Activated CD4-positive, alpha-beta T cell treated with anti-CD3 and anti-CD28 coated beads, Interleukin-2, Interleukin-6, amounts not matched to agents 100 ng/mL and 50 ng/mL, durations not matched to agents 16 hours and 8 hours (primary cell): ENCODE measurements around the gene PRIM2.
"Not testable (repeated sequence)": the region's sequence is repeated elsewhere in the genome, so short reads cannot be mapped to it uniquely, and the experiment has no call there.

Experiments used
- DNase-seq: peaks from one replicate; pipeline ENCODE4 v3.0.0-alpha.2; 2020

PRIM2 gene

DNA sequence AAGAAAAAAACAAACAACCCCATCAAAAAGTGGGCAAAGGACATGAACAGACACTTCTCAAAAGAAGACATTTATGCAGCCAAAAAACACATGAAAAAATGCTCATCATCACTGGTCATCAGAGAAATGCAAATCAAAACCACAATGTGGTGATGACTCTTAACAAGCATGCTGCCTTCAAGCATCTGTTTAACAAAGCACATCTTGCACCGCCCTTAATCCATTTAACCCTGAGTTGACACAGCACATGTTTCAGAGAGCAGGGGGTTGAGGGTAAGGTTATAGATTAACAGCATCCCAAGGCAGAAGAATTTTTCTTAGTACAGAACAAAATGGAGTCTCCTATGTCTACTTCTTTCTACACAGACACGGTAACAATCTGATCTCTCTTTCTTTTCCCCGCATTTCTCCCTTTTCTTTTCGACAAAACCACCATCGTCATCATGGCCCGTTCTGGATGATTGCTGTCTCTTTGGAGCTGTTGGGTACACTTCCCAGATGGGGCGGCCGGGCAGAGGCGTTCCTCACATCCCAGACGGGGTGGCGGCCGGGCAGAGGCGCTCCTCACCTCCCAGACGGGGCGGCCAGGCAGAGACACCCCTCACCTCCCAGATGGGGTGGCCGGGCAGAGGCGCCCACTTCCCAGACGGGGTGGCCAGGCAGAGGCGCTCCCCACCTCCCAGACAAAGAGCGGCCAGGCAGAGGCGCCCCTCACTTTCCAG lies 7.2 kb upstream of the PRIM2 start:
- not testable (repeated sequence) for DNase-seq

DNA sequence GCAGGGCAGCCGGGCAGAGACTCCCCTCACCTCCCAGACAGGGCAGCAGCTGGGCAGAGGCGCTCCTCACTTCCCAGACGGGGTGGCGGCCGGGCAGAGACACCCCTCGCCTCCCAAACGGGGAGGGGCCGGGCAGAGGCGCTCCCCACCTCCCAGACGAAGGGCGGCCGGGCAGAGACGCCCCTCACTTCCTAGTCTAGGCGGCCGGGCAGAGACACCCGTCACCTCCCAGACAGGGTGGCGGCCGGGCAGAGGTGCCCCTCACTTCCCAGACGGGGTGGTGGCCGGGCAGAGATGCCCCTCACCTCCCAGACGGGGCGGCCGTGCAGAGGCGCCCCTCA lies 6.6 kb upstream of the PRIM2 start:
- DNase-seq = no peak

DNA sequence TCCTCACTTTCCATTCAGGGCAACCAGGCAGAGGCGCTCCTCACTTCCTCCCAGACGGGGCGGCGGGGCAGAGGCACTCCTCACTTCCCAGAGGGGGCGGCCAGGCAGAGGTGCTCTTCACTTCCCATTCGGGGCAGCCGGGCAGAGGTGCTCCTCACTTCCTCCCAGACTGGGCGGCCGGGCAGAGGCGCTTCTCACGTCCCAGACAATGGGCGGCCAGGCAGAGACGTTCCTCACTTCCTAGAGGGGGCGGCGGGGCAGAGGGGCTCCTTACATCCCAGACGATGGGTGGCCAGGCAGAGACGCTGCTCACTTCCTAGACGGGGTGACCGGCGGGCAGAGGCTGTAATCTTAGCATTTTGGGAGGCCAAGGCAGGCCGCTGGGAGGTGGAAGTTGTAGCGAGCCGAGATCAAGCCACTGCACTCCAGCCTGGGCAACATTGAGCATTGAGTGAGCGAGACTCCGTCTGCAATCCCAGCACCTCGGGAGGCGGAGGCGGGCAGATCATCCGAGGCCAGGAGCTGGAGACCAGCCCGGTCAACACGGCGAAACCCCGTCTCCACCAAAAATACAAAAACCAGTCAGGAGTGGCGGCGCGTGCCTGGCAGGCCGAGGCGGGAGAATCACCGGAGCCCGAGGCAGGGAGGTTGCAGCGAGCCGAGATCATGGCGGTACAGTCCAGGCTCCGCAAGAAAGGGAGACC lies 6.0 kb upstream of the PRIM2 start:
- DNase-seq = not testable (repeated sequence)

DNA sequence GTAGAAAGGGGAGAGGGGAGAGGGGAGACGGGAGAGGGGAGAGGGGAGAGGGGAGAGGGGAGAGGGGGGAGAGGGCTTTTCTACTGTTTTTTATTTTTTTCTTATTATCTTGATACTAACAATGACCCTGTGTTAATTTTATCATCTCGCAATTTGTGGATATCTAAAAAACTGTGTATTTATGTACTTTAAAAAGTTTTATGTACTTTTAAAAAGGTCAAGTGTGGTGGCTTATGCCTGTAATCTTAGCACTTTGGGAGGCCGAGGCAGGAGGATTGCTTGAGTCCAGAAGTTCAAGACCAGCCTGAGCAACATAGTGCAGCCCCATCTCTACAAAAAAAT lies 5.5 kb upstream of the PRIM2 start:
- no peak for DNase-seq

DNA sequence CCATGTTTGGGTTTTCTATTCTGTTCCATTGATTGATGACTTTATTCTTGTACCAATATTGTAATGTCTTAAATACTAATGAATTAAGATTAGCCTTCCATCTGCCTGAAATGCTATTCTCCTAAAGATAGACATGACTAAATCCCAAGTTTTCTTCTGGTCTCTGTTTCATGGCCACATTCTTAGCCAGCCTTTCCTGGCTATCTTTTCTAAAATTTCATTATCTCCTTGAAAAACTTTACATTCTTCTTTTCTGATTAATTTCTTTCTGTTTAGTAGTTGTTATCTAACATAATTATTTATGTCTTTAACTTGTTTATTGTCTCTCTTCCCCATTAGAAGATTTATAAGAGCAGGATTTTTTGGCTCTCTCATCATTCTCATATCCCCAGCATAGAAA lies 4.4 kb upstream of the PRIM2 start:
- DNase-seq = no peak

DNA sequence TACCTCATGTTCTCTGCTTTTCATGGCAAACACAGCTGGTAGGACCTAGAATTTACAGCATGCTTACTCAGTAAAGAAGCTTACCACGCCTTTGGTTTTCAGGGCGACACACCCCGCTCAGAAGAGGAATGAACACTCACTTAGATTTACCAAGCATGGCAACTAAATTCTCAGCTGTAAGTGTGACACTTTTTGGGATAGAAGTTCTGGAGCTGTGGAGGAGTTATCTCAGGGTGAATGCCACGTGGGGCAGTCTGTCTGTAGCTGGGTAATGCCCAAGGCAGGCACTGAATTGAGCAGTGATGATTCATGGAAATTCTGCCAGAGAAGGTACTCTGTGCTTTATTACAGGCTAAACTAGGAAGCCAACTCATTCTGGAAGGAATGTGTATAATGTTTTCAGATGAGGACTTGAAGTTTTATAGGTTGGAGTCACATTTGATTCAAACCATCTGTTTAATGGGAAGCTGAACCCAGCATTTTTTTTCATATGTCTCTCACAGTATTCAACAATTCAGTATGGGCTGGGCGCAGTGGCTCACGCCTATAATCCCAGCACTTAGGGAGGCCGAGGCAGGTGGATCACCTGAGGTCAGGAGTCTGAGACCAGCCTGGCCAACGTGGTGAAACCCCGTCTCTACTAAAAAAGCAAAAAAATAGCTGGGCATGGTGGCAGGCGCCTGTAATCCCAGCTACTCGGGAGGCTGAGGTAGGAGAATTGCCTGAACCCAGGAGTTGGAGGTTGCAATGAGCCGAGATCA lies 3.5 kb upstream of the PRIM2 start:
- DNase-seq = no peak

DNA sequence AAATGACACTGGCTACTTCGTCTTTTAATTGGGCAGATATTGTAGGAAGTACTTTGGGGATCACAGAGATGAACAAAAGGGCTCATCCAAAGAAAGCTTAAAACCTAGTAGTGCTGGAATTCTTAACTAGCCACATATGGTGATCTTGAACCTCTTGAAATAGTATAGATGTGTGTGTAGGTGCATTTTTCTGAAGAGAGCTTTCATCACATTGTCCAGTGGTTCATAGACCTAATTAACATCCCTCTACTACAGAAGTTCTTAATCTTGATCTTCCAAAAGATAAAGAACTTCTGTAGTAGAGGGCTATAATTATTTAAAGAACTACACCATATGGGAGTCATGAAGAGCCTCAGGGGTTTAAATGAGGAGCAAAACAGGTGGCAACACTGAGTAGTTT lies 2.3 kb upstream of the PRIM2 start:
- DNase-seq = no peak

DNA sequence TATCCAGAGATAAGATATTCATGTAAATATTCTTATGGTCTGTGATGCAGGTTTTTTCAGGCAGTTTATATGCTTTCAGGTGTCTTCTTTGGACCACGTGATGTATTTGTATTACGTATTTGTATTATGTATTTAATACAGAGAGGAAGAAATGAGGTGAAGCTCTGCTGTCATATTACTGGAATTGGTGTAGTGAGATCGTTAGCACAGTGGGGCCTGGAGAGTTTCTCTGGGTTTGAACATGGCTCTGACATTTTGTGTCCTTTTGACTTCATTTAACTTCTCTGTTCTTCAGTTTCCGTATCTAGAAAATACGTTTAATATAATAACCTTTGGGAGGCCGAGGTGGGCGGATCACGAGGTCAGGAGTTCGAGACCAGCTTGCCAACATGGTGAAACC lies 1.6 kb upstream of the PRIM2 start:
- DNase-seq = no peak

DNA sequence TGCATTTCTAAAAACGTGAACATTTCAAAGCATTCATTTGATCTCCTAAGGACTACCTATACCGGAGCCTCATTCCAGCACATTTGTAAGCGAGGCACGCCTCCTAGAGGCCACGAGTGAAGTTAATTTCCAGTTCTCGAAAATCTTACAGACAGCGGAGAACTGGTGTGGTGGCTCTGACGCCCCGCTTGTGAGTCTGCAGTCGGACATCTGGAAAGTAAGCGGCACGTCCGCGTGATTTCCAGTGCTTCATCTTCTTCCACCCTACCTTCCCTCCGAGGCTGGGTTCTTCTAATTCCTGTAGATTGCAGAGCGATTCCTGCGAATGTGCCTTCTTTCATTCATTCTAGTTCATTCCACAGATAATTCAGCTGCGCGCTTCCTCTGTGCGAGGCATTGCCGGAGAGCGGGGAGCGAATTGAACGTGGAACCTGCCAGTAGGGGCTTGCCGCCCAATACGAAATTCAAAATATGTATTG lies 810 bp upstream of the PRIM2 start:
- DNase-seq = peak; percentile 91

DNA sequence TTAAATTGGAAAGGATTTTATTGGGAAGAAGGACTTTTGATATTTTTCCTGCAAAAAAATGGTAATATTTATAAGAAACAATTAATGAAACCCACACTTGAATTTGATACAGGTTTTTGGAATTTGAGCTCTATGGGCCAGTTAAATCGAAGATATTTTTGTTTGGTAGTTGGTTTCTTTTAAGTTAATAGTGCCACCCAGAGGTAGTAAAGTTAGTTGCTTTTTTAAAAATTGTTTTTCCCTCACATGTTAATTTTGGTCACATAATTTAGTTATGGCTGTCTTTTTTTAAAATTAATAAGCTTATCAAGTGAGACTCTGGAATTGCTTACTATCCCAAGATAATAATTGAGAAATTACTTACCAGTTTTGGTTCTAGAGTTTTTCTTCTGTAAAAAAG lies 7.1 kb downstream of the PRIM2 start:
- peak; percentile 10 for DNase-seq

DNA sequence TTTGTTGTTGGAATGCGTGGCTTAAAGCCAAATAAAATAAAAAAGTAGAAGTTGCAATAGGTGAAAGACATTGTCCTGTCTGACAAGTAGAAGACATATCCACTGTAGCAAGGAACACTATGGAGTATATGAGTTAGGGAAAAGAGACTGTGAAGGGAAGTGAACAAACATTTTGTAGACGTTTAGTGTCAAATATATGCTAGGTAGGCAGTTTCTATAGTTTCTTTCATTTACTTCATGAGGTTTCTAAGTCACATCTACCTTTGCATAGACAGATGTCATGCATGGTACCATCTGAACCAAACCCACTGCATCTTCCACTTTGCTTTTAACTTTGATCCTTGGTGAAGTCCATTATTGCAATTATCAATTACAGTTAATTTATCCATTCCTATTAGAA lies 9.9 kb downstream of the PRIM2 start:
- no peak for DNase-seq

DNA sequence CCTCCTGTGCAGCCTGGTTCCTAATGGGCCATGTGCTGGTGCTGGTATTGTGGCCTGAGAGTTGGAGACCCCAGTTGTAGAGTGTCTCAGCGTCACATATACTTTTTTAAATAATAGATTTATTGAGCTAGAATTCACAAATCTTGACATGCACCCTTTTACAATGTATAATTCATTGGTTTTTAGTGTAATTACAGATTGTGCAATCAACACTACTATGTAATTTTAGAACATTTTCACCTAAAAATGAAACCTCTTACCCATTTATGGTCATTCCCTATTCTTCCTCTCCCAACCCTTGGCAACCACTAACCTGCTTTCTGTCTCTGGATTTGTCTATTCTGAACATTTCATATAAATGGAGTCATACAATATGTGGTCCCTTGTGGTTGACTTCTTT lies 10.6 kb downstream of the PRIM2 start:
- no peak for DNase-seq

DNA sequence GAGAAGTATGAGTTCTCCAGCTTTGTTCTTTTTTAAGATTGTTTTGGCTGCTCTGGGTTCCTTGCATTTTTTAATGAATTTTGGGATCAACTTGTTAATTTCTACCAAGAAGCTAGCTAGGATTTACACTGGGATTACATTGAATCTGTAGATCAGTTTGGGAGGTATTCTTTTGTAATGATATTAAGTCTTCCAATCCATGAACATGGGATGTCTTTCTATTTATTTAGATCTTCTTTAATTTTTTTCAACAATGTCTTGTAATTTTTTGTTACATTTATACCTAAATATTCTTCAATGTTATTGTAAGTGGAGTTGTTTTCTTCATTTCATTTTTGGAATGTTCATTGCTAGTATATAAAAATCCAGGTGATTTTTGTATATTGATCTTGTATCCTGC lies 12.5 kb downstream of the PRIM2 start:
- no peak for DNase-seq

DNA sequence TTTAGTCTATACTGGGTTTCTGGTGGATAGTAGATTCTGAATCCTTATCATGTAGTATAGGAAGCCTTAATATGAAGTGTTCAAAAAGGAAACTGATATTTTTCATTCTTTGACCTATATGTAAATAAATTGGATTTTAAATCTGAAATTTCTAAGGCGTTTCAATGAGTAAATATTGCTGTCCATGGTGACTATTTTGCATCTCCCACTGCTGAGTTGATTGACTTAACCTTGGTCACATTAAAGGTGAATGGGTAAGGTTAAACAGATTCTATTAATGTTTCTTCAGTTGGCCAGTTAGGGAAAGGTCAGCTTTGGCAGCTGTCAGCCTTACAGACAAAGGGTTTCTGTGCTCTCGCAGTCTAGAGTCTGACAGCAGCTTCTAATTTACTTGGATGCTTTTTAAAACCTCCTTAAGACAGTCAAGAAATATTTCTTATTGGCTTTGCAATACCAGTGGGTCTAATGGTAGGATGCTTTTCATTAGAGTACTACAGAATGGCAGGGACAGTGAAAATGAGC lies 24.8 kb downstream of the PRIM2 start:
- no peak for DNase-seq

DNA sequence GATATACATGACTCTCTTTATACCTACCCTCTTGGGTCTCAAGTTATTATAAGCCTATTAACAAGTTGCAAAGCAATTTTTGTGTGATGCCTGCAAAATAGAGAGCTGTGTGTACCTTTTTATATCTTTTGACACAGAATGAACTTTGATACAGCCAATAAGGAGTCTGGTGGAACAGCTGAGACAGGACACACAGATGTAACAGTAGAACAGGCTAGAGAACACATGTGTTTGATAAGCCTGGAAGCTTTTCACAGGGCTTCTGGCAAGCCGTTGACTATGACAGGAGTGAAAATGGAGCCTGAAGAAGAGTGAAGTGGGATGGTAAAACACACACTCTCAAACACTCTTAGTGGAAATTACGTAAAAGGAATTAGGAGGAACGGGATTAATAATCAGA lies 25.9 kb downstream of the PRIM2 start:
- not testable (repeated sequence) for DNase-seq

DNA sequence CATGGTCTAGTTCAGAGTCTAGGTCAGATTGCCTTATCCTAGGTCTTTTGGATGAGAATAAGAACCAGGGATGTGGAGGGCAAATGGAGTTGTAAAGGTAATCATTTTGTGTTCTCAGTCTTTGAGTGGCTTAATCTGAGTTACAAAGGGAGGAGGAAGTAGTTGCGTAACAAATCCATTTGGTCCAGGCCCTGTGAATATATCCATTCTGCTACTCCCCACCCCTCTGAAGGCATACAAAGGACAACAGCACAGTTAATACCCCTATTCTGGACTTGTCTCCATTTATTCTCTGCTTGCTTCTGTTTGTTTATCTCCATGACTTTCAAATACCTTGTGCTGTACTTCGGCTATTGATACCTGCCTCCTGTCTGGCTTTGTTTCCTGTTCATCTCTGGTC lies 29.3 kb downstream of the PRIM2 start:
- DNase-seq = not testable (repeated sequence)

DNA sequence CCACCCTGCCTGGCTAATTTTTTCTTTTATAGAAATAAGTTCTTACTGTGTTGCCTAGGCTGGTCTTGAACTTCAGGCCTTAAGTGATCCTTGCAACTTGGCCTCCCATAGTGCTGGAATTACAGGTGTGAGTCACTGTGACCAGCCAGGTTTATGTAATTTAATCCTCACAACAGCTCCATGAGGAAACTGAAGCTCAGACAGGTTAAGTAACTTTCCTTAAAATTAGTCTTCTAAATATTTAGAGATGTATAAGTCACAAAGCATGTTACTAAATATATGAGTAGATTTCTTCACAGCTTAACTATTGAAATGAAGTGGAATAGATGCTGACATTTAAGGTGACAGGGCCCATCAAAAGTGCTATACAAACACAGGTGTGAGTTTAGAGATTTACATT lies 30.2 kb downstream of the PRIM2 start:
- DNase-seq = not testable (repeated sequence)

DNA sequence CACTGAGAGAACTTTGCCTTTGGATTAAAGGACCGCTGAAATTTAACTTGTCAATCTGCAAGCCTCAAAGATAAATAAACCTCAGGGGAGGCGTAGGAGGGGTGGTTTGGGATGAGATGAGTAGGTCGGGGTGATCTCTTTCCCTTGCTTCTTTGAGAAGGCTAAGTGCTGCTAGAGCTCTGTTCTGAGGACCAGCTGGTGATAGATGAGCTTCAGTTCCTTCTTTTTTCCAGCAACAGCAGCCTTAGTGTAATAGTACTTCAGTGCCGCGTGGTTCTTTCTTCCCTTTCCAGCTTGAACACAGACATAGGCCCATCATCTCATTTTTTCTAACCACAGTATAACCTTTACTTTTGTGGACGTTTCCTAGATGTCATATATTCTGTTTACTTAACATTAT lies 33.0 kb downstream of the PRIM2 start:
- DNase-seq = not testable (repeated sequence)

DNA sequence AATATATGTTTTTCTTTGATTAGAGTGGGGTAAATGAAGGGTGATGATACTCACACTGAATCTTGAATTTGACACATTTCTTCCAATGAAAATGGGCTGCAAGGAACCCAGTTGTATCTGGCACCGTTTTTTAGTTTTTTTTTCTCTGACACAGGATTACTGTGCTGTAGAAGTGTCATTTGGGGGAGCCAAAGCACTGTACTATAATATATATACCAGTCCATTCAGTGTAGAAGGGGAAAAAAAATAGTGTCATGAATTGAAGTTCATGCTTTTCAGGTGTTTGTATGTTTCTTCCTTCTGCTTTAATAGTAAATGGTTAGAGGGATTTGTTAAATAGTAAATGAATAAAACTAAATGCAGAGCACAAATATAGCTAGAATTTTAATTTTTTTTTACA lies 35.2 kb downstream of the PRIM2 start:
- not testable (repeated sequence) for DNase-seq

DNA sequence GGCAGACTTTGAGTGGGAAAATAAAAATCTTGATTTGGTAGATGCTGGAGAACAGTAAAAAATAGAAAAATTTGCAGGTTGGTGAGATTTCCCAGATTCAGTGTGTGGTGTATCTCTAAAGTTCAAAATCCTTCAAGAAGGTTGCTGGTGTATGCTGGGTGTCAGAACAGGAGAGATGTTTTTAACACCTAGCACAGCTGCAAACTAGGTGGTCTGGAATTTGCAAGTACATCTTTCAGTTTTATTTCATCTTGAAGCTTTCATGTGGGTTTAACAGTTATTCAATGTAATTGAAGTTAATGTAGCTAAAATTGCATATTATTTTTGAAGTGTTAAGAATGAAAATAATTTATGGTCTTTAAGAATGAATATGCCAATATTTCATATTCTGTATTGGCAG lies 40.9 kb downstream of the PRIM2 start:
- not testable (repeated sequence) for DNase-seq

DNA sequence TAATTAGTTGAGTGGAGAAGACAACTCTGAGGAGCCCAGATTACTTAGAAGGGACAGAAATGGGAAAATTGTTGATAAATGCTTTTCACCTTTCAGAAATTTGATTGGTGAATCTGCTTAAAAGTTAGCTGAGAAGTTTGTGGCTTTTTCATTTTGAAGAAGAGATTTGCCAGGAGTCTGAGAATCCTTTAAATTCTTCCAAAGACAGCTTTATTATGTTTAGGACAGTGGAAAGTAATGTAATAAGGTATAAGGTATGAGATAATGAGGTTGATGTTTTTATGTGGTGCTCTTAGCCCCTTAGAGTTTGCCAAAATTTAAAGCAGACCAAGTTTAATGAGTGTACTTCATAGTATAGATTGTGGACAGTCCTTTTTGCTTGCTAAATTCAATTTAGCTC lies 42.3 kb downstream of the PRIM2 start:
- DNase-seq = not testable (repeated sequence)

DNA sequence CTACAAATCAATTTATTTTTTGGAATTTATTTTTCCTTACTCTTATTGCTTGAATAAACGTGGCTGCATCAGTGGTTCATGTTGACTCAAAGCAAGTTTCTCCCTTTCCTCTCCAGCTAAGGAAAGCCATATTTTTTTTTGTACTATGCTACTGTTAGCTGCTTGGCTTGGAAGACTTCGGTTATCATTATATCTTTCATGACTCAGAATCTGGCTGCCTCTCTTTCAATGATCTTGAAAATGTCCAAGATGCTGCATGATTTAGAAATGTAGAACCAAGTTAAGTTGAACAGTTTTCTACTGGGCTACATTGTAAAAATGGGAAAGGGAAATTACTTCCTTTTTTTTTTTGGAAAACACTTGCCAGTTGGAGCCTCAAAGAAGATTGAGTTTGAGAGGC lies 44.9 kb downstream of the PRIM2 start:
- DNase-seq = not testable (repeated sequence)

DNA sequence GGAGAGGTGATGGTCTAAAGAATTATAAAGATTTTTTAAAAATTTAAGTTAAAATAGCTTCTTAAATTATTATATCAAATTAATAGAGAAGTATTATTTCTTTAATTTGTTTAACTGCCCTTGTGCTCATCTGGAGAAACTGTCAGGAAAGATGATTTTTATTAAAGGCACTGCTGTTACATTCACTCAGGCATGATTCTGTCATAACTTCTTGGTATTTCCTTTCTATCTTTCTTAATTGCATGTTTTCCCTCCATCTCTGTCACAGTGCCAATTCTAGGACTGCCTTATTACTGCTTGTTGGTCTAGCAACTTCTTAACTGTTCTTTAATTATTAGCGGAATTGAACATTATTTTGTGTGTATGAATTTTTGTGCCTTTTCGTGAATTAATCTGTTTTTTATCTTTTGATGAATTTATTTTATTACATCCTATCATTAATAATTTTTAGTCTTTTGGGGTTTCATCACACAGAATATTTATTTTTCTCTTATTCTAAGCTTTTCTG lies 47.7 kb downstream of the PRIM2 start:
- not testable (repeated sequence) for DNase-seq
